IPS DF 4.7 (cell line): ENCODE data around the gene IER5L.
"Not testable (repeated sequence)": the region's sequence is repeated elsewhere in the genome, so short reads cannot be mapped to it uniquely, and the experiment has no call there.

Experiments used
- DNase-seq: peaks from one replicate; pipeline ENCODE4 v3.0.0-alpha.2; 2013; ENCODE audit warnings: low spot score; ENCODE audit errors: extremely low read depth

The IER5L gene

DNA sequence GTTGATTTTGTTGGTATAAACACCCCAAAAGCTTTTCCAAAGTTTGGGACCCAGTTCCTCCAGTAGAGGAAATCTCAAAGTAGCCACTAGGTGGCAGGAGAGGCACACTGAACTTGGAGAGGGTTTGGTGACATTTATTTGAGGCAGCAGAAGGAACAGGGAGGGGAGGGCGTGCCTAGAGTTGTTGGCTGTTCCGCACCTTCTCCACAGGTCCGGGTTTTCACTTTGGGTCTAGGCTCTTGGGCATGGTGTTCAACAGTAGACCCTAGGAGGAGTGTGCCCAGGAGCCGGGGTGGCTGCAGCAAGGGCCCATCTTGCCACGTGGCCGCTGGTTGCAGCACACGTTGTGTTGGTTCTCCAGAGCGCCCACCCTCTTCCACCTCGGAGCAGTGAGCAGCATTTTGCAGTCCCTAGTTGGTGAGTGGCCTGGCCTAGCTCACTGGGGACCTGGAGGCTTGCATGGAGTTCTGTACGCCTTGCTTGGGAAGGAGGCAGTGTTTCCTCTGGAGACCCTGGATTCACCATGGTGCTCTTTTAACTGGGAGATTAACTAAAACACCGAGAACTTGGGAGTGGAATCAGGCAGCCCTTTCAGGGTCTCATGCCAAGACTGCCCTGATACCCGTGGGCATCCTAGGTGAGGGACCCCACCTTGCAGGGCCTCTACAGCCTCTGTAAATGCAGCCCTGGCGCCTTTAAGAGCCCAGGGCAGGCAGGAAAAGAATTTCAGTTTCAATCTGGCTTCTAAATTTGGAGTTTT lies 38.6 kb downstream of the IER5L start:
- DNase-seq, result peak; percentile 80

DNA sequence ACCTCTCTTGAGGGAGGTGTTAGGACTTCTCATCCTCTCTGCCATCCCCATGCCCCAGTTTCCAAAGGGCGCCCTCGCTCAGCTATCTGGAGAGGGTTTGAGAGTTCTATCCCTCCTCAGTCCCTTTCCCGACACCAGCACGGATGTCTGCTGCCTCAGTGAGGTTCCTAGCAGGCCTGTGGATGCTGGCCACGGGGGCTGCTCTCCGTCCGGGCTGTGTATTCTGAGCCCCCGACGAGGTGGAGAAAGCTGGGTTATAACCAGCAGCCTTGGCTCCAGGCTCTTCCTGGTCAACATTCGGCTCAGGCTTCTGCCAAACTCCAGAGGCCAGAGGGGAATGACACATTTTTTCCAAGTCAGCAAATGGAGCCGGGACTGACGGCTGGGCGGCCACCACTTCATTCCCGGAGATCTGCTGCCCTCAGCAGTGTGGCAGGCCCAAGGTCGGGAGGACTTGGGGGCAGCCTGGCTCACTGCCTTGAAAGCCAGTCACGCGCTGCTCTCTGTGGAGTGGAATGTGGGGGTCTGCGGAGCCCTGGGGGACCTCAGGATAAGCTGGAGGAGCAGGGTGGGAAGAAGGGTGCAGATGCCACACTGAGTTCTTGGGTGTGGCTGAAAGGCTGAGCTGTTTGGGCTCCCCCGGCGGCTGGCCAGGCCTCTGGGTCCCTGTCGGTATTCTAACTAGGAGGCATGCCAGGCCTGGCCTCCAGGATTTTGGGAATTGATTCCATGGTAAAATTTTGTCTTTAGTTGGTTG lies 39.4 kb downstream of the IER5L start:
- DNase-seq, result no peak

DNA sequence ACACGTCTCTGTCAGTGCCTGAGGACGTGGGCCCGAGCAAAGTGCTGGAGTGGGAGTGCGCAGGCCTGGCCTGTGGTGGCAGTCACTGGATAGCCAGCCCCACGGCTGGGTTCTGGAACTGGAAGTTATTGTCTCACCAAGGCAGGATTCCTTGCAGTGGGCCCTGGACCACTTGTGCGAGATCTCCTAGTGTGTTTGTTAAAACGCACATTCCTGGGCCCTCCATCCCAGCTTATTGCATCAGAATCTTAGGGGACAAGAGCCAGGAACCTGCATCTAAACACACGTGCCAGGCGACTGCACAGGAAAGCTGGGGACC lies 40.0 kb downstream of the IER5L start:
- DNase-seq, result no peak

DNA sequence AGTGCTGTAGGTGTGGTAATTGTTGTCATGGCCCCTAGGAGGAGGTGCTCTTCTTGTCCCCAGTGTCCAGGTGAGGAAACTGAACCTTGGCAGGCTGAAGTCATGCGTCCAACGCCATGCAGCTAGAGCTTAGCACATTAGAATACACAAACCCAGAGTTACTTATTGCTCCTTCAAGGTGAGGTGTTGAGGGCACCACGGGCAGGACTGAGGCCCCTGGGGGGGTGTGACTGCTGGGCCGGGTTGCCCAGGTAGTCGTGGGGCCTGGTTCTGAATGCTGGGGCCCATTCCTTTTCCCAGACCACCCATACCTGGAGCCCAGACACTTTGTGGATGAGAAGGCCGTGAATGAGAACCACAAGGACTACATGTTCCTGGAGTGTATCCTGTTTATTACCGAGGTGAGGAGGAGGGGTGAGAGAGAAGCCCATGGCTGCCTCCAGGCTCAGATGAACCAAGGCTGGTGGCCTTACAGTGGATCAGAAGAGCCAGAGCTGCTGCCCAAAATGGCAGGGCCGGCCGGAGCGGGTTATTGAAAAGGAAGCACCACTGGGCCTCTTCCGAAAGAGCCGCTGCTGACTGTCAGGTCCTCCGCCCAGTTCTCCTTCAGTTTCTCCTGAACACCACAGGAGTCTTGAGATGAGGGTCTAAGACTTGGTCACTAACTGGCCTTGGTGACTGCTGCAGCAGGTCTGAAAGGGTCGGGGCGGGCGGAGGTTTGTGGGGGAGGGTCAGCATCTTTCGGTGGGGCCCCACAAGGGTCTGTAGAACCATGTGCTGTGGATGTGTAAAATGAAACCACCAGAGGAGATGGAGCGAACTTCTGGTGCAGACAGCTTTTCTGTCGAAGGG lies 40.5 kb downstream of the IER5L start:
- DNase-seq, result no peak

DNA sequence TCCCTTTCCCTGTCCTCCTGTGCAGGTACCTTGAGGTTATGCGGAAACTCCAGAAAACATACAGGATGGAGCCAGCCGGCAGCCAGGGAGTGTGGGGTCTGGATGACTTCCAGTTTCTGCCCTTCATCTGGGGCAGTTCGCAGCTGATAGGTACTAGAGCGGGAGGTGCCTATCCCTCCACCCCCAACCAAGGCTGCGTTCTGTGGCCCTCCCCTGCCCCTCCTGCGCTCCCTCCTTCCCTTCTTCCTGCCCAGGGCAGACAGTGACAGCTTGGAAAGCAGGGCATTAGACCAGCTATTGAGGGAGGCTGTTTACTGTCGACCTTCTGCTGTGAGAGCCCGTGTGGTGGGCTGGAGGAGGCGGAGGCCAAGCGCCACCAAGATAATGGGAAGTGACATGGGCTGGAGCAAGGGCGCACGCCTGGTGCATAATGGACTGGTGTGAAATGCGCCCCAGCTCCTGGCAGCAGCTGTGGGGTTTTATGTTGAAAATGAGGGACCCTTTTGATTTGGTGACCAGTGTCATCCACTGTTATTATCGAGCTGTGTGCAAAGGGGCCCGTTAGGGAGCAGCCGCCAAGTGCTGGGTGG lies 41.5 kb downstream of the IER5L start:
- no peak for DNase-seq

DNA sequence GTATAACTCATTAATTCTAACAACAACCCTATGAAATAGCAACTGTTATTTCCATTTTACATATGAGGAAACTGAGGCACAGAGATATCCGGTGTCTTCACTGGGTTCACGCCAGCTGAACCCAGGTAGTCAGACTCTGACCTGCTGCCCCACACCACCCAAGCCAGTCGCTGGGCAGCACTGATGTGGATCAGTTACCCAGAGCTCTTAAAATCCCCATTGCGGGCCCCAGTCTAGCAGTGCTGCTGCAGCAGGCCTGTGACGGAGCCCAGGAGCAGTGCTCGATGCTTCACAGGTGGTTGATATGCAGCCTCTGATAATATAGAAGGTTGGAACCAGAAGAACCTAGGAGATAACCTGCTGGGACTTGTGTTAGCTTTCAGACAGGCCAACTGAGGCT lies 42.6 kb downstream of the IER5L start:
- no peak for DNase-seq

DNA sequence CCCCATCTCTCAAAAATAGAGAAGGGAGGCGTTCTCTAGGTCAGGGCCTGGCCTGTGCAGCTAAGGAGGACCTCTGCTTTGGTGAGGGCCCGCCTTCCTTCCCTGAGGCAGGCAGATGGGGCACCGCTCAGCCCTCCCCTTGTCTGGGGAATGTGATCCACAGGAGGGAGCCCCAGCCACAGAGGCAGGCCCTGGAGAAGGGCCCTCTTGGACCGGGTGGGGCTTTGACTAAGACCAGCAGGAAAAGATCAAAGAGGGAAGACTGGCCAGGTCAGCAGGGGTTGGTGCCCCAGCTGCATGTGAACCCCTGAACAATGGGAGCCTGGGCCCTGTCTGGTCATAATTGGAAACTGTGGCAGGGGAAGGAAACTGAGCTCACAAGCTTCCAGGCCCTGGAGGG lies 45.0 kb downstream of the IER5L start:
- DNase-seq, result no peak

DNA sequence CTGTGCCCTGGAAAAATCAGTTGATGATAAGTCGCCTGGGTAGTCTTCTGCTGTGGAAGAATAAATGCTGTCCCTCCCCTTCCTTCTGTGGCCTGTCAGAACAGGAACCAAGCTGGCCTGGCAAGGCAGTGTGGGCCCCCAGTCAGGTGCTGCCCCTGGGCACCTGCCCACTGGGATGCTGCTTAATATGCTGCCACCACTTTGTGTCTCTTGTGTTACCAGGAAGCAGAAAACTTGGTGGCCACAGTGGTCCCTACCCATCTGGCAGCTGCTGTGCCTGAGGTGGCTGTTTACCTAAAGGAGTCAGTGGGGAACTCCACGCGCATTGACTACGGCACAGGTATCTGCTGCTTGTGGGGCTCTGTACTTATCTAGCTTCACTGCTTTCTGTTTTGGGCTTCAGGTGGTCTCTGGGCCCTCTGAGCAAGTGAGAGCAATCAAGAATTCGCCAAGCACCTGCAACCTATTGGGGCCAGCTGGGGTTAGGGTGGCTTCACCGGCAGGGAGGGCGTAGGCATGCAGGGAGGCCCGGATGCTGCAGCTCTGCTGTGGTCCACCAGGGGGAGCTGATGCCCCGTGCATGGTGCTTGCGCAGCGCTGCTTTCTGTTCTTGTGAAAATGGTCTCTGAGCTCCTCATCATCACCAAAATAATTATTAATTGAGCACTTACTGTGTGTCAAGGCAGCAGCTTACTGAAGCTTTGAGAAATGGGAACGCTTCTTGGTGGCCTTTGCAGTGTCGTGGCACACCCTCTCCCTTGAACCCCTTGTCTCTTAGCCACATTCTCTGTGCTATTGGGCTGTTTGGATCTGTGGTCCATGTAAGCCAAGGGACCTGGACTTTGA lies 46.5 kb downstream of the IER5L start:
- DNase-seq, result no peak

DNA sequence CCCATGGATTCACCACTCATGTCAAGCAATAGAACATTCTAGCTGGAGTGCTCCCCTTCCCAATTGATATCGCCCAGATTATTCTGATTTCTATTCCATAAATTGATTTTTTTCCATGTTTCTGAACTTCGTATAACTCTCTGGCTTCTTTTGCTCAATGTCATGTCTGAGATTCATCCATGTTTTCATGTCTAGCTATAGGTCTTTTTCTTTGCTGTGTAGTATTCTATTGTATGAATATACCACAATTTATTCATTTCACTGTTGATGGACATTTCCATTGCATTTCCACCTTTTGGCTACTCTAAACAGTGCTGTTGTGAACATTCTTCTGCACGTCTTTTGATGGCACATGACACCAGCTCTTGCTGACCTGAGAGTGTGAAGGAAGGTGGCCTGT lies 47.3 kb downstream of the IER5L start:
- no peak for DNase-seq

DNA sequence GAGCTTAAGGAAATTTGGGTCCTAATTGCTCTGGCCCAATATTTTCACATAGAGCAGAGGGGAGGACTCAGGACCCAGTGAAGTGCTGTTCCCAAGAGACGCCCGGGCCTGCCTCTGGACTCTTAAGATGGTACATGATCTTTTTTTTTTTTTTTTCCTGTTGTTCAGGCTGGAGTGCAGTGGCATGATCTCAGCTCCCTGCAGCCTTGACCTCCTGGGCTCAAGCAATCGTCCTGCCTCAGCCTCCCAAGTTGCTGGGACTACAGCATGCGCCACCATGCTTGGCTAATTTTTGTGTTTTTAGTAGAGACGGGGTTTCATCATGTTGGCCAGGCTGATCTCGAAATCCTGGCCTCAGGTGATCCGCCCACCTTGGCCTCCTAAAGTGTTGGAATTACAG lies 47.8 kb downstream of the IER5L start:
- not testable (repeated sequence) for DNase-seq

DNA sequence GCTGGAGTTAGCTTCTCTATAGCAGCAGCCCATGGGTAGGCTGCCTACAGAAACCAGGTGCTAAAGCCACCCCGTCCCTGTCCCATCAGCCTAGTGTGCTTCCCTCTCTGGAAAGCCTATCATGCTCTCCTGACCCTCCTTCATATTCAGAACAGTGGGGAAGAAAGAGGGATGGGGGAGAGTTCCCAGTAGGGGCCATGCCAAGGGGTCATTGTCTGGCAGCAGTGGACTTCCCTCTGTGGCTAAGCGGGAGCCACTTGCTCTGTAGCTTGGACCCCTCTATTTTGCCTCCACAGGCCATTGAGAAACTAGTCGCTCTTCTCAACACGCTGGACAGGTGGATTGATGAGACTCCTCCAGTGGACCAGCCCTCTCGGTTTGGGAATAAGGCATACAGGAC lies 49.4 kb downstream of the IER5L start:
- no peak for DNase-seq

DNA sequence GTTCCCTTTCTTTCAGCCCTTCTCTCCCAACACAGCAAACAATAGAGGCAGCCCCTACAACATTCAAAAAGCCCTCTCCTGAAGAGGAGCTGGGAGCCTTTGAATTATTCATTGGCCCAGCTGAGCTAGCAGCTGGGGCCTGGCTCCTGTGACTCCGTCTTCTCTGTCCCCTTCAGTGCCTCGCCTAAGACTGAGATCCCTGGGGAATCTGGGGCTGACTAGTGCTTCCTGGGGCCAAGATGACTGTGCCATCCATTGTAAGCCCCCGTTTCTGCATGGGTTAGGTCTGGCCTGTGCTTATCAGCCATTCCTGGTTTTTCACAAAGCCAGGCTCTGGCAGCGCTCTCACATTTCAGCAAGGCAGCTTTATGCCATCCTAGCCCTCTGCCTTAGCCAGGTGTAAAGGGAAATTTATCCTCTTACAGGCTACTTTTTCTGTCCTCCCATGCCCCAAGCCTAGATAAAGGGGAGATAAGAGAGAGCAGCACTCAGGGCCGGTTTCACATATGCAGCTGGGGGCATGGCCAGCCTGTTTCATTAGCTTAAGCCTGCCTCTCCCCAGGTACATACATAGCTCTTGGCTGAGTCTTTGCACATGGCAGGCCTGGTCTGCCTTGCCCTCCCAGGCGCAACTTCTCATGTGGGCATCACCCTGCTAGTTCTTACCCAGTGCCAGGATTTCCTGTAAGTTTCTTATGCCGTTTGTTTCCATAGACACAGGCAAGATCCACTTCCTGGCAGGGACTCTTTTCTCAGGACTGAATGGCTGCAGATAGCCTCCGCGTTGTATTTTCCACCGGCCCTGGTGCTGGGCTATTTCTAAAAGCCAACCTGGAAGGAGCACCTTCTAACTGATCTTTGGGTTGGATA lies 51.1 kb downstream of the IER5L start:
- DNase-seq, result no peak
